C4-2B (cell line): Measurements from ENCODE around the gene ERI3.

ENCODE experiments used
- CTCF ChIP-seq: fragments of 450-650 bp; conservative IDR thresholded peaks from 2 replicates; pipeline ENCODE4 v1.5.1; 2017; ENCODE audit warnings: mild to moderate bottlenecking
- ZFX ChIP-seq: fragments of 450-650 bp; IDR thresholded peaks from 2 replicates; pipeline ENCODE4 v1.6.1; 2017

- TF ChIP-seq CTCF = no peak
- TF ChIP-seq ZFX = no peak
Observed at GRCh38 chr1:44388551-44388950, 33.5 kb upstream of the ERI3 start.
